WTC11 (cell line): ENCODE results near the gene PDLIM4. TPM values are rescaled to one million over a fixed set of nuclear protein-coding genes. Genes with fewer than 3 reads are reported as not detected.

Experiments
- ATAC-seq: fragments of 200-7000 bp; cut with Tn5 transposase; 2 replicates; pipeline ENCODE4 v1.10.0; 2021; ENCODE audit warnings: mild to moderate bottlenecking, moderate library complexity
- CTCF ChIA-PET: fragments of 300-600 bp; sonication (Branson Sonifier 250); formaldehyde crosslinking; loops from one replicate; lab custom pipeline; 2021; ENCODE audit warnings: antibody characterized with exemption; lab: Charles Lee
- POLR2A ChIA-PET: fragments of 350-600 bp; sonication (Branson Sonifier 250); formaldehyde crosslinking; loops from one replicate; lab custom pipeline; 2021; ENCODE audit warnings: antibody characterized with exemption; lab: Charles Lee
- DNase-seq: peaks from one replicate; pipeline ENCODE4 v3.0.0; 2021; ENCODE audit warnings: low spot score
- H3K27ac Mint-ChIP-seq: 2 replicates; pipeline ENCODE4 v1.8.0; 2021; ENCODE audit warnings: mixed read lengths
- H3K27me3 Mint-ChIP-seq: 2 replicates; pipeline ENCODE4 v1.8.0; 2021; ENCODE audit warnings: low read depth, mild to moderate bottlenecking, moderate library complexity, mixed read lengths
- H3K36me3 Mint-ChIP-seq: 2 replicates; pipeline ENCODE4 v1.8.0; 2021; ENCODE audit warnings: mixed read lengths
- H3K4me1 Mint-ChIP-seq: 2 replicates; pipeline ENCODE4 v1.8.0; 2022; ENCODE audit warnings: mixed read lengths
- H3K4me3 Mint-ChIP-seq: 2 replicates; pipeline ENCODE4 v1.8.0; 2021; ENCODE audit warnings: mild to moderate bottlenecking, moderate library complexity, mixed read lengths
- H3K9me3 Mint-ChIP-seq: 2 replicates; pipeline ENCODE4 v1.8.0; 2021; ENCODE audit warnings: mixed read lengths
- CBFB ChIP-seq: sonication (generic); formaldehyde crosslinking; IDR thresholded peaks from 2 replicates; pipeline ENCODE4 v1.8.1; 2022; ENCODE audit warnings: mild to moderate bottlenecking, low read depth, missing genetic modification reagents
- ESRRA ChIP-seq: sonication (generic); formaldehyde crosslinking; IDR thresholded peaks from 2 replicates; pipeline ENCODE4 v1.8.1; 2022; ENCODE audit warnings: mild to moderate bottlenecking, missing genetic modification reagents, borderline replicate concordance
- FOXK1 ChIP-seq: sonication (generic); formaldehyde crosslinking; IDR thresholded peaks from 2 replicates; pipeline ENCODE4 v1.8.0; 2022; ENCODE audit warnings: mild to moderate bottlenecking, moderate library complexity, missing genetic modification reagents
- IRF2 ChIP-seq: sonication (generic); formaldehyde crosslinking; IDR thresholded peaks from 2 replicates; pipeline ENCODE4 v1.8.0; 2022; ENCODE audit warnings: low read depth, missing genetic modification reagents, borderline replicate concordance
- NFE2L1 ChIP-seq: sonication (generic); formaldehyde crosslinking; IDR thresholded peaks from 2 replicates; pipeline ENCODE4 v1.8.1; 2023; ENCODE audit warnings: missing genetic modification reagents
- NR1H2 ChIP-seq: sonication (generic); formaldehyde crosslinking; IDR thresholded peaks from 2 replicates; pipeline ENCODE4 v1.9.0; 2021; ENCODE audit warnings: mild to moderate bottlenecking, moderate library complexity, missing genetic modification reagents
- NR3C1 ChIP-seq: sonication (generic); formaldehyde crosslinking; conservative IDR thresholded peaks from 2 replicates; pipeline ENCODE4 v1.8.1; 2023; ENCODE audit warnings: low read depth, mild to moderate bottlenecking, missing genetic modification reagents
- RORB ChIP-seq: fragments of 250-450 bp; sonication (Bioruptor Pico); IDR thresholded peaks from 2 replicates; pipeline ENCODE4 v1.9.0; 2021; ENCODE audit warnings: mild to moderate bottlenecking
- total RNA-seq: library from RNA; stranded (reverse); gene quantifications from 3 replicates; pipeline ENCODE4 v1.2.3, GENCODE V29; 2021
- TF ChIP-seq, protein P1 (sequence below): sonication (generic); formaldehyde crosslinking; IDR thresholded peaks from 2 replicates; pipeline ENCODE4 v1.8.1; 2023; ENCODE audit warnings: mild to moderate bottlenecking, missing genetic modification reagents, moderate library complexity
- TF ChIP-seq, protein P2 (sequence below): fragments of 250-450 bp; sonication (Bioruptor Pico); IDR thresholded peaks from 2 replicates; pipeline ENCODE4 v1.9.0; 2021; ENCODE audit warnings: moderate library complexity, mild to moderate bottlenecking, inconsistent platforms, borderline replicate concordance
- TF ChIP-seq, protein P3 (sequence below): sonication (generic); formaldehyde crosslinking; IDR thresholded peaks from 2 replicates; pipeline ENCODE4 v1.8.1; 2022; ENCODE audit warnings: mild to moderate bottlenecking, moderate library complexity, missing genetic modification reagents
- TF ChIP-seq, protein P4 (sequence below): sonication (generic); formaldehyde crosslinking; IDR thresholded peaks from 2 replicates; pipeline ENCODE4 v1.8.0; 2023; ENCODE audit warnings: mild to moderate bottlenecking, missing genetic modification reagents
- TF ChIP-seq, protein P5 (sequence below): sonication (generic); formaldehyde crosslinking; IDR thresholded peaks from 2 replicates; pipeline ENCODE4 v1.8.1; 2023; ENCODE audit warnings: mild to moderate bottlenecking, moderate library complexity, missing genetic modification reagents
- TF ChIP-seq, protein P6 (sequence below): sonication (generic); formaldehyde crosslinking; IDR thresholded peaks from 2 replicates; pipeline ENCODE4 v1.8.1; 2023; ENCODE audit warnings: mild to moderate bottlenecking, missing genetic modification reagents
- TF ChIP-seq, protein P7 (sequence below): sonication (generic); formaldehyde crosslinking; IDR thresholded peaks from 2 replicates; pipeline ENCODE4 v1.8.0; 2023; ENCODE audit warnings: missing genetic modification reagents, mild to moderate bottlenecking, borderline replicate concordance

PDLIM4 gene
- total RNA-seq, 1 experiment from 2014 or later = 11.4 TPM

DNA sequence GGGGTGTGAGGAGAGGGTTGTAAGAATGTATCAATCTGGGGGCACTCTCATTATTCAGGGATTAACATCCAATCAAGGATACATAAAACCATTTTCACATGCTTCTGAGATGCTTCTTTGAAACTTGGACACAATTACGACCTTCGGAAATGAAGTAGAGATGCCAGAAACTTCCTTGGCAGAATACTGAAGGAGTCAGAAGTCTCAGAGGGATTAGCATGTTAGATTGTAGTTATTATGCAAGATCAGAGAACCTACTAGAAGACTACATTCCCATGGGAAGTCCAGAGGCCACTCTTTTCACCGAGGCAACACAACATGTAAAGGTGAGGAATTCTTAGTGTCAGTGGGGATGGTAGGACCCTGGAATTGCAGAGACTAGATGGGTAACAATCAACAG is 31.6 kb downstream of the PDLIM4 start (continued):
- TF ChIP-seq, protein P1, sequence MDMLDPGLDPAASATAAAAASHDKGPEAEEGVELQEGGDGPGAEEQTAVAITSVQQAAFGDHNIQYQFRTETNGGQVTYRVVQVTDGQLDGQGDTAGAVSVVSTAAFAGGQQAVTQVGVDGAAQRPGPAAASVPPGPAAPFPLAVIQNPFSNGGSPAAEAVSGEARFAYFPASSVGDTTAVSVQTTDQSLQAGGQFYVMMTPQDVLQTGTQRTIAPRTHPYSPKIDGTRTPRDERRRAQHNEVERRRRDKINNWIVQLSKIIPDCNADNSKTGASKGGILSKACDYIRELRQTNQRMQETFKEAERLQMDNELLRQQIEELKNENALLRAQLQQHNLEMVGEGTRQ (CRISPR knock-in tag) = no peak
- no peak for TF ChIP-seq RORB
- no peak for TF ChIP-seq NR1H2
- TF ChIP-seq FOXK1 (CRISPR knock-in tag) = no peak
- TF ChIP-seq, protein P2, sequence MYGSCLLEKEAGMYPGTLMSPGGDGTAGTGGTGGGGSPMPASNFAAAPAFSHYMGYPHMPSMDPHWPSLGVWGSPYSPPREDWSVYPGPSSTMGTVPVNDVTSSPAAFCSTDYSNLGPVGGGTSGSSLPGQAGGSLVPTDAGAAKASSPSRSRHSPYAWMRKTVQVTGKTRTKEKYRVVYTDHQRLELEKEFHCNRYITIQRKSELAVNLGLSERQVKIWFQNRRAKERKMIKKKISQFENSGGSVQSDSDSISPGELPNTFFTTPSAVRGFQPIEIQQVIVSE (CRISPR knock-in tag) = no peak
- TF ChIP-seq, protein P3, sequence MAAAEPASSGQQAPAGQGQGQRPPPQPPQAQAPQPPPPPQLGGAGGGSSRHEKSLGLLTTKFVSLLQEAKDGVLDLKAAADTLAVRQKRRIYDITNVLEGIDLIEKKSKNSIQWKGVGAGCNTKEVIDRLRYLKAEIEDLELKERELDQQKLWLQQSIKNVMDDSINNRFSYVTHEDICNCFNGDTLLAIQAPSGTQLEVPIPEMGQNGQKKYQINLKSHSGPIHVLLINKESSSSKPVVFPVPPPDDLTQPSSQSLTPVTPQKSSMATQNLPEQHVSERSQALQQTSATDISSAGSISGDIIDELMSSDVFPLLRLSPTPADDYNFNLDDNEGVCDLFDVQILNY = no peak
- TF ChIP-seq, protein P4, sequence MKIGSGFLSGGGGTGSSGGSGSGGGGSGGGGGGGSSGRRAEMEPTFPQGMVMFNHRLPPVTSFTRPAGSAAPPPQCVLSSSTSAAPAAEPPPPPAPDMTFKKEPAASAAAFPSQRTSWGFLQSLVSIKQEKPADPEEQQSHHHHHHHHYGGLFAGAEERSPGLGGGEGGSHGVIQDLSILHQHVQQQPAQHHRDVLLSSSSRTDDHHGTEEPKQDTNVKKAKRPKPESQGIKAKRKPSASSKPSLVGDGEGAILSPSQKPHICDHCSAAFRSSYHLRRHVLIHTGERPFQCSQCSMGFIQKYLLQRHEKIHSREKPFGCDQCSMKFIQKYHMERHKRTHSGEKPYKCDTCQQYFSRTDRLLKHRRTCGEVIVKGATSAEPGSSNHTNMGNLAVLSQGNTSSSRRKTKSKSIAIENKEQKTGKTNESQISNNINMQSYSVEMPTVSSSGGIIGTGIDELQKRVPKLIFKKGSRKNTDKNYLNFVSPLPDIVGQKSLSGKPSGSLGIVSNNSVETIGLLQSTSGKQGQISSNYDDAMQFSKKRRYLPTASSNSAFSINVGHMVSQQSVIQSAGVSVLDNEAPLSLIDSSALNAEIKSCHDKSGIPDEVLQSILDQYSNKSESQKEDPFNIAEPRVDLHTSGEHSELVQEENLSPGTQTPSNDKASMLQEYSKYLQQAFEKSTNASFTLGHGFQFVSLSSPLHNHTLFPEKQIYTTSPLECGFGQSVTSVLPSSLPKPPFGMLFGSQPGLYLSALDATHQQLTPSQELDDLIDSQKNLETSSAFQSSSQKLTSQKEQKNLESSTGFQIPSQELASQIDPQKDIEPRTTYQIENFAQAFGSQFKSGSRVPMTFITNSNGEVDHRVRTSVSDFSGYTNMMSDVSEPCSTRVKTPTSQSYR (CRISPR knock-in tag) = no peak

DNA sequence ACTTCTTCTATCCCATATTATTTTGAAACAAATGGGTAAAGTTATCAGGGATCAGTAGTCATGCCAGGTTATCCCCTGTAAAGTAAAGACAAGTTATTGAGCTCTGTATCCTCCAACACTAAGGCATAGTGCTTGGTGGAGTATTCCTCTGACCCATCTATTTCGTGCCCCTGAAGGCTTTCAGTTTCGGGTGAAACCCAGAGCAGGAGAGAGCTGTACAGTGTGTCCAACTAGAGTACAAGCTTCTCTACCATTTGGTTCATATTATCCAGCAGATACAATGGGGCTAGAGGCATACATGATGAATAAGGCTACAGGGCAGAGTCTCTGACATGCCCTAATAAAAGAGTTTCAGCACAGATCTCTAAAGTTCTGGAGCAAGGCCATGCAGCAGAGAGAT is 33.5 kb downstream of the PDLIM4 start:
- Mint-ChIP-seq H3K9me3 (no peaks in the 10 kb centered on the region), H3K27ac (no peak overlapping the region), H3K4me3 (no peak overlapping the region), H3K36me3 (no peaks in the 10 kb centered on the region), H3K27me3 (peaks cover 25% of the 10 kb centered on the region)
- CTCF ChIA-PET = interaction anchor here (1.5 kb wide), 1 partner anchor 8 kb away, joined by 4 read pairs; no protein-coding TSS in a partner anchor
- DNase-seq (no peak), ATAC-seq (no peak)
- TF ChIP-seq ESRRA (CRISPR knock-in tag) (no peak), NR3C1 (CRISPR knock-in tag) (no peak), CBFB (CRISPR knock-in tag) (no peak), IRF2 (CRISPR knock-in tag) (no peak)
- TF ChIP-seq, protein P5, sequence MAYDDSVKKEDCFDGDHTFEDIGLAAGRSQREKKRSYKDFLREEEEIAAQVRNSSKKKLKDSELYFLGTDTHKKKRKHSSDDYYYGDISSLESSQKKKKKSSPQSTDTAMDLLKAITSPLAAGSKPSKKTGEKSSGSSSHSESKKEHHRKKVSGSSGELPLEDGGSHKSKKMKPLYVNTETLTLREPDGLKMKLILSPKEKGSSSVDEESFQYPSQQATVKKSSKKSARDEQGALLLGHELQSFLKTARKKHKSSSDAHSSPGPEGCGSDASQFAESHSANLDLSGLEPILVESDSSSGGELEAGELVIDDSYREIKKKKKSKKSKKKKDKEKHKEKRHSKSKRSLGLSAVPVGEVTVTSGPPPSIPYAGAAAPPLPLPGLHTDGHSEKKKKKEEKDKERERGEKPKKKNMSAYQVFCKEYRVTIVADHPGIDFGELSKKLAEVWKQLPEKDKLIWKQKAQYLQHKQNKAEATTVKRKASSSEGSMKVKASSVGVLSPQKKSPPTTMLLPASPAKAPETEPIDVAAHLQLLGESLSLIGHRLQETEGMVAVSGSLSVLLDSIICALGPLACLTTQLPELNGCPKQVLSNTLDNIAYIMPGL (CRISPR knock-in tag) = no peak
- TF ChIP-seq, all 79 proteins: peak for 0
- POLR2A ChIA-PET = no interaction called here
- H3K4me1 Mint-ChIP-seq = peaks cover 13% of the 10 kb centered on the region

DNA sequence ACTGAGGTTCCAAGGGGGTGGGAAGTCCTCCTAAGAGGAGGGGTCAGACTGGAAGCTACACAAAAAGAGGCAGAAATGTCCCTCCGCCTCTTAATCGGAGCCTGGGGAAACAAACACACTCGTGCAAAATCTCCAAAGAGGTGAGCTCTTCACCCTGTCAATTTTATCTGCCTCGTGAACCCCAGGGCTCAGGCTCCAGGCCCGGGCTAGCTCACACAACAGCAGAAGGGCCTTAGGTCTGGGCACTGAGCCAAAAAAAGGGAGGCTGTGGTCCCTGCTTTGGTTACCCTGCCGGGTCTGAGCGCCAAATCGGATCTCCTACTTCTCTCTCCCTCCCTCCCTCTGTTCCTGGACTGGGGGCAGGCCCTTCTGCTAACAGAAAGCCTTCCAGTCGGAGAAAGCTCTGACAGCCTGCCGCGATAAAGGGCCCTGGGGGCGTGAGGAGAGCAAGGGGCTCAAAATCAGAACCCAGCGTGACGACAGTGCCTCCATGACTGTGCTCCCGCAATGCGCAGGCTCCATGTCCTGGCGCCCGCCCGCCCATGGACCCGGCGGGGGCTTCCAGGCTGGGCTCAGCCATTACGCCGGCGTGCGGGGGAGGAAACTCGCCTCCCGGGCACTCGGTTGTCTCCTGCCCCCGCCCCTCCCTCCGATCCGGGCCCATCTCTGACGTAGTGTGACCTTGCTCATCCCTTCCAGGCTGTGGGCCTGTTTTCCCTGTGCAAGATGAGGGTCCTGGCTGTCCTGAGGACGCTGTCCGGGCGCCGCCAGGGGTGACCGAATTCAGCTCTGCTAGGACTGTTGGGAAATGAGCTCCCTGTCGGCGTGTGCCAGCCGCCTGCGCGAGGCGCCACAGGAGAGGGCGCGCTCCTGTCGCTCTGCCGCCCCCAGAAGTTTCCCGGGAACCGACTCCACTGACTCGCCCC is 35.8 kb downstream of the PDLIM4 start:
- peak overlapping the region; percentile 84 for H3K27ac Mint-ChIP-seq
- peak; percentile 77 for DNase-seq
- ChIA-PET POLR2A (interaction anchor here (0.6 to 1.9 kb wide), 10 partner anchors 9 to 273 kb away, joined by 3 to 11 read pairs (median 4); partner anchors contain the start of genes IRF1 and SLC22A5), CTCF (interaction anchor here (0.7 to 3.4 kb wide), 24 partner anchors 9 to 285 kb away, joined by 3 to 24 read pairs (median 4); partner anchors contain the start of gene SLC22A5)
- peak; percentile 57 for ATAC-seq
- H3K4me1 Mint-ChIP-seq = peaks cover 13% of the 10 kb centered on the region
- H3K9me3 Mint-ChIP-seq = no peaks in the 10 kb centered on the region
- H3K27me3 Mint-ChIP-seq = peaks cover 38% of the 10 kb centered on the region
- H3K36me3 Mint-ChIP-seq = no peaks in the 10 kb centered on the region
- peak overlapping the region; percentile 83 for H3K4me3 Mint-ChIP-seq
- TF ChIP-seq ESRRA (CRISPR knock-in tag) = no peak
- TF ChIP-seq, protein P6, sequence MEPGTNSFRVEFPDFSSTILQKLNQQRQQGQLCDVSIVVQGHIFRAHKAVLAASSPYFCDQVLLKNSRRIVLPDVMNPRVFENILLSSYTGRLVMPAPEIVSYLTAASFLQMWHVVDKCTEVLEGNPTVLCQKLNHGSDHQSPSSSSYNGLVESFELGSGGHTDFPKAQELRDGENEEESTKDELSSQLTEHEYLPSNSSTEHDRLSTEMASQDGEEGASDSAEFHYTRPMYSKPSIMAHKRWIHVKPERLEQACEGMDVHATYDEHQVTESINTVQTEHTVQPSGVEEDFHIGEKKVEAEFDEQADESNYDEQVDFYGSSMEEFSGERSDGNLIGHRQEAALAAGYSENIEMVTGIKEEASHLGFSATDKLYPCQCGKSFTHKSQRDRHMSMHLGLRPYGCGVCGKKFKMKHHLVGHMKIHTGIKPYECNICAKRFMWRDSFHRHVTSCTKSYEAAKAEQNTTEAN (CRISPR knock-in tag) = peak; percentile 71; the same call in 1 of the 2 replicates
- peak; percentile 65; the same call in 1 of the 2 replicates for TF ChIP-seq NFE2L1
- TF ChIP-seq, protein P7, sequence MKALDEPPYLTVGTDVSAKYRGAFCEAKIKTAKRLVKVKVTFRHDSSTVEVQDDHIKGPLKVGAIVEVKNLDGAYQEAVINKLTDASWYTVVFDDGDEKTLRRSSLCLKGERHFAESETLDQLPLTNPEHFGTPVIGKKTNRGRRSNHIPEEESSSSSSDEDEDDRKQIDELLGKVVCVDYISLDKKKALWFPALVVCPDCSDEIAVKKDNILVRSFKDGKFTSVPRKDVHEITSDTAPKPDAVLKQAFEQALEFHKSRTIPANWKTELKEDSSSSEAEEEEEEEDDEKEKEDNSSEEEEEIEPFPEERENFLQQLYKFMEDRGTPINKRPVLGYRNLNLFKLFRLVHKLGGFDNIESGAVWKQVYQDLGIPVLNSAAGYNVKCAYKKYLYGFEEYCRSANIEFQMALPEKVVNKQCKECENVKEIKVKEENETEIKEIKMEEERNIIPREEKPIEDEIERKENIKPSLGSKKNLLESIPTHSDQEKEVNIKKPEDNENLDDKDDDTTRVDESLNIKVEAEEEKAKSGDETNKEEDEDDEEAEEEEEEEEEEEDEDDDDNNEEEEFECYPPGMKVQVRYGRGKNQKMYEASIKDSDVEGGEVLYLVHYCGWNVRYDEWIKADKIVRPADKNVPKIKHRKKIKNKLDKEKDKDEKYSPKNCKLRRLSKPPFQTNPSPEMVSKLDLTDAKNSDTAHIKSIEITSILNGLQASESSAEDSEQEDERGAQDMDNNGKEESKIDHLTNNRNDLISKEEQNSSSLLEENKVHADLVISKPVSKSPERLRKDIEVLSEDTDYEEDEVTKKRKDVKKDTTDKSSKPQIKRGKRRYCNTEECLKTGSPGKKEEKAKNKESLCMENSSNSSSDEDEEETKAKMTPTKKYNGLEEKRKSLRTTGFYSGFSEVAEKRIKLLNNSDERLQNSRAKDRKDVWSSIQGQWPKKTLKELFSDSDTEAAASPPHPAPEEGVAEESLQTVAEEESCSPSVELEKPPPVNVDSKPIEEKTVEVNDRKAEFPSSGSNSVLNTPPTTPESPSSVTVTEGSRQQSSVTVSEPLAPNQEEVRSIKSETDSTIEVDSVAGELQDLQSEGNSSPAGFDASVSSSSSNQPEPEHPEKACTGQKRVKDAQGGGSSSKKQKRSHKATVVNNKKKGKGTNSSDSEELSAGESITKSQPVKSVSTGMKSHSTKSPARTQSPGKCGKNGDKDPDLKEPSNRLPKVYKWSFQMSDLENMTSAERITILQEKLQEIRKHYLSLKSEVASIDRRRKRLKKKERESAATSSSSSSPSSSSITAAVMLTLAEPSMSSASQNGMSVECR (CRISPR knock-in tag) = peak; percentile 70; the same call in 1 of the 2 replicates
